ENCODE data around the gene MAD2L2.
A peak's percentile ranks its signal among the peaks of the same experiment; 100 is the strongest.

The MAD2L2 gene

DNA sequence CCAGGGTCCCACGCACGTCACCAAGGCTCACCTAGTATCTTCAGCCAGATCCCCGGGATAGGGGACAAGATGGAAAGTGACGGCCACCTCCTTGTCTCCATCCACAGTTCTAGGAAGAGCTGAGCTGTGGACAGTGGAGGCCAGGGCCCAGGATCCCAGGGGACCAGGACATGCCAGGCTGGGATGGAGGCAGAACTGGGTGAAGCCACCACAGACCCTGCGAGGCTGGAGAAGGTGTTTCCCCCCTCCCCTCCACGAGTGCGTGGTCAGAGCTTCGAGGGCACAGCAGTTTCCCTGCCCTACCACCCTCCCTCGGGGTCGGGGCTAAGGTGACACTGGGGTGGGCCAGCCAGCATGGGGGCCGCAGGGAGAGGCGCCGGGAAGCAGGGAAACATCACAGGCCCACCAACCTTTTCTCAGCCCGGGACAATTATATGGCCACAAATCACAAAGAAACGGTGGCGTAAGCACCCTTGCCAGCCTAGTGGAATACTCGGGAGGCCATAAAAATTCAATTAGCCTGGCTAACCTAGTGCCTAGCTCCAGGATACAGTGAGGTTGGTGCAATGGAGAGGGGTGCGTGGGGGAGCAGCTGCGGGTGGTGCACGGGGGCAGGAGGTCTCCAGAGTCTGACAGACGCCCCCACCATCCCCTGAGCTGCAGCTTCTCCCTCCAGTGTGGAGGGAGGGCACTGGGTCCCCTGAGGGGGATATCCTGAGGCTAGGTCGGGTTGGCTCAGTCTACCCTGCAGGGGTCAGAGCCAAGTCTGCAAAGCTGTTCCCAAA is 23.9 kb upstream of the MAD2L2 start:
- no peak for DNase-seq (ENCODE audit: low read depth)

DNA sequence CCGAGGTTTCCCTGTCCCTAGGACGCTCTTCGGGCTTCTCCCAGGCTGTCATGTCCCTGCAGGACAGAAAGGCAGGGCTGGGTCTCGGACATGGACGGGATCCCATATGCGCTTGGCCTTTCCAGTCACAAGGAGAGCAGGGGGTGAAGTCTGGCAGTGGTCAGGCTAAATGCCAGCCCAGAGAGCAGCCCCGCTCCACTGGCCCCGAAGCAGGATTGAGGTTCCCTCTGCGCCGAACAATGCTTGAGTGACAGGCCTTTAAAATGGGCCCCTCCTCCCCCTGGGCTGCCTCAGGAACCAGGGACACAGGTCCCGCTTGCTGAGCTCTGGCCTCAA is 23.2 kb upstream of the MAD2L2 start:
- DNase-seq (ENCODE audit: low read depth), result no peak

DNA sequence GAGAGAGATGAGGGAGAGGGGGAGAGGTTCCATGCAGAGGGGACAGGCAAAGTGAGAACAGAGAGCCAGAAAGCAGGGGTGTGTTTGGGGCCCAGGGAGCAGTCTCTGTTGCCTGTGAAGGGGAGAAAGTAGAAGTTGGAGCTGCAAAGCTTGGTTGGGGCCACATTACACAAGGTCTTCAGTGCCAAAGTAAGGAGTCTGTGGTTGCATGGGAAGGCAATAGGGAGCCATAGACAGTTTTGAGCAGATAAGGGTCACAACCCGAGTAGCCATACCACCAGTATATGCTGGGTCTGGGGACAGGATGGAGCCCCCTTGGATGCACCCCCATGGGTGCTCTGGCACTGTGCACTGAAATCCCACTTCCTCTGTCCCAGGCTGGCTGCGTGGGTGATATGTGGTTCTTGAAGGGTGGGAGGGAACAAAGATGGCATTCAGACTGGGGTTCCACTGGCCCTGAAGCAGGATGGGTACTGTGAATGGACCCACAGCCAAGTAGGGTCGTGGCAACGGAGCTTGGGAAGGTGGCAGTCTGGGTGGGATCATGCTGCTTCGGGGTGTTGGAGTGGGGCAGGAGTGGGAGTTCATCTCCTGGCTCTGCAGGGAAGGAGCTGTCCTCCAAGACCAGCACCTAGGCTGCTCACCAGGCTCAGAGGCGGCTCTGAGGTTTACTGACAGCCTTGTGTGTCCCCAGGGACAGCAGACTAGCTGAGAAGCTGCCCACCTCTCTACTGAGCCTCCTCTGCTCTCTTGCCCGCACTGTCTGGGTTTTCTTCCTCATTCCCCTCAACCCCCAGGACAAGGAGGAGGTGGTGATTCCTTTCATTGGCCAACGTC is 22.6 kb upstream of the MAD2L2 start:
- DNase-seq (ENCODE audit: low read depth), result no peak

DNA sequence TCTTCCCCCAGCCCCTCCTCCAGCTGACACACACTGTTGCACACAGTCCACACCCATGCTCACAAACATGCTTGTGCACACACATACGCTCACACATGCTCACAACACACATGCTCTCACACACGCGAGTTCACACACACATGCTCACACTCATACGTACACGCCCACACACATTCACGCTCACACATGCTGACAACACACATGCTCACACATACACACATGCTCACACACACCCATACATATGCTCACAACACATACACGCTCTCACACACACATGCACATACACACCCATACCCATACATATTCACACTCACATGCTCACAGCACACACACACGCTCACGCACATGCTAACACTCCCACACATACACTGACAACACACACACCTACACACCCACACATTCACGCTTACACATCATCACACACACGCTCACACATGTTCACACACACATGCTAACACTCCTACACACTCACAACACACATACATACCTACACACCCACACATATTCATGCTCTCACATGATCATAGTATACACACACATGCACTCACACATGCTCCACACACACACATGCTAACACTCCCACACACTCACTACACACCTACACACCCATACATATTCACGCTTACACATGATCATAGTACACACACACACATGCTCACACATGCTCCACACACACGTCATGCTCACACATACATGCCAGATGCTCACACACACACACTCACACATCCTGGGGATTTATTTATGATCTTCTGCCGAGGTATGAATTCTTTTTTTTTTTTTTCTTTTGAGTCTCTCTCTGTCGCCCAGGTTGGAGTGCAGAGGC is 21.2 kb upstream of the MAD2L2 start:
- no peak for DNase-seq (ENCODE audit: low read depth)

DNA sequence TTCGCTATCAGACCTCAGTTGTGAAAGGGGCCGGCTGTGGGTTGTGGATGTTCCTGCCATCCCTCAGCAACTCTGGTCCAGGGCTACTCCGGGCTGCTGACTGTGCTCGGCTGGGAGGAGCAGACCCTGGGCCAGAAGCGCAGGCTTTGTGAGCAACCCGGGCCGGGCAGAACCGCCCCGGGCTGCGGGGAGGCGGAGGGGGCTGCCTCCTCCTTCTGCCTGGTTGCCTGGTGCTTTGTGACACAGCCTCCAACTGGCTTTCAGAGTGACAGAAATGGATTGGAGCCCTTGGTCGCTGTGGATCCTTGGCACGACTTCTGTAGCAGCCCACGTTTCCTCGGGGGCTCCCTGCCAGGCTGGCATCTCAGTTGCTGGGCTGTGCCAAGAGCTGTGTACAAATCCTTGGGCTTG is 20.6 kb upstream of the MAD2L2 start:
- no peak for DNase-seq (ENCODE audit: low read depth)

DNA sequence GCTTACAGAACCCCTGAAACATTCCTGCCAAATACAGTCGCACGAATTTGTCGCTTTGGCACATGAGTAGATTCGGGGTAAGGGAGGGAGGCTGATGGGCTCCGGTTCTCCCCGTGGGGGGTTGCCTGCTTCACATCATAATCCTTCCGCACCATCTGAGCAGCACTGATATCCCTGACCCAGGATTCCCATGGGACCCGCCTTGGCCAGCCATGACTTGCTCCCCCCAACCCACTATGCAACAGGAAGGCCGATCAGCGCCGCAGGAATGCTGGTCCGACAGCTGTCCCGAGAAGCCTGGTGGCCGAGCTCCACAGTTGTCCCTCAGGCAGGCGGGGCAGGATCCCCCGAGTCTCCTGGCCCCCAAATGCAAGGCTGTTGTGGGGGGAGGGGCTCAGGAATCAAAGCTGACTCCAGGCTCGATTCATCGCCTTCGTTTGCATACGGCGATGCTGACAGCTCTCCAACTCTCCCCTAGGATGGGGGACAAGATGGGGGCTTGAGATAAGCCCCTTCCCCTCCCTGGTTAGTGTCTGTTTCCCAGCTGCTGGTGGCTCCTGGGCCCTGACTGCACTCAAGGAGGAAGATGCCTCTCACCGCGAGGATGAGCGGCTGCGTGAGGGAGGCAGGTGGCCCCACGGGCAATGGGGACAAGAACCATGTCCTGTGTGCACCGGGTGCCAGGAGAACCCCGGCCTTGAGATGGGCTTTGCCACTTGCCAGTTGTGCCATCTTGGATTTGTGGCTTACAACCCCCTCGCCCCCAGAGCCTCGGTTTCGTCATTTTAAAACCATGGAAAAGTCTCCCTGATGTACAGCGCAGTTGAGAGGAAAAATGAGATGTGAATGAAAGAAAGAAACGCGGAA is 19.9 kb upstream of the MAD2L2 start:
- no peak for DNase-seq (ENCODE audit: low read depth)

DNA sequence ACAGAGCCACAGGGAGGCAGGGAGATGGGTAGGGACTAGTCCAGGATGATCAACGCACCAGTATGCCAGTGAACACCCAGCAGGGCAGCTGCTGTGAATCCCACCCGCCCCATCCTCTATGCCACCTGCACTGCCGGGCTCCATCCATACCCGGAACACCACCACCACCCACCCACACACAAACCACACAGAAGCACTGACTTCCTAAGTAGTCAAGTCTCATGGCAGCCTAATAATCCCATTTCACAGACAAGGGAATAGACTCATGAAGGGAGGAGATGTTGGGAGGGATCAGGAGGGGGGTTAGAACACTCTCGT is 16.9 kb upstream of the MAD2L2 start:
- no peak for DNase-seq (ENCODE audit: low read depth)

DNA sequence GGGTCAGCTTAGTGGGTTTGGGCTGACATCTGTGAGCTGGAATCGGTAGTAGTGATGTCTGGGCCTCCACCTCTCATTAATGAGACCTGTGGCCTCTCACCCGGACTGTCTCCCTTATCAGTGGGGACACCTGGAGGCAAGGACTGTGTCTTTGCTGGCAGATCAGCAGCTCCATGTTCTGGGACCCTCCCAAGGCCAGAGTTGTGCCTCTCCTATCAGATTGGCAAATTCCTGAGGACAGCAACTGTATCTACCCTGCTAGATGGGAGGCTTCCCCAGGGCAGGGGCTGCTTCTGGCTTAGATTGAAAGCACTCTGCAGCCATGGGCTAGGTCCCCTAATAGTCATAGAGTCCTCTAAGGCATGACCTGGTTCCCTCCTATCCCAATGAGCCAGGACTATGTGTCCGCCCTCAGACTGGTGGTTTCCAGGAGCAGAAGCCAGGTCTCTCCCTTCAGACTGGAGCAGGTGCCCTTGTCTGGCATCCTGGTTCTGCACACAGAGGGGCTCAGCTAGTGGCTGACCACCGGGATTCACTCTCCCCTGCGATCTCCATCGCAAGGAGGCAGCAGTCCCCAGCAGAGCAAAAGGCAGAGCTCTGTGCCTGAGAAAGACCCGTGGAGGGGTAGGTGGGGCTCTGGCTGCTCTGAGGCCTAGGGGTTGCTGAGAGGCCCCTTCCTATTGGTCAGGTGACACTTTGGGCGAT is 16.4 kb upstream of the MAD2L2 start:
- no peak for DNase-seq (ENCODE audit: low read depth)

DNA sequence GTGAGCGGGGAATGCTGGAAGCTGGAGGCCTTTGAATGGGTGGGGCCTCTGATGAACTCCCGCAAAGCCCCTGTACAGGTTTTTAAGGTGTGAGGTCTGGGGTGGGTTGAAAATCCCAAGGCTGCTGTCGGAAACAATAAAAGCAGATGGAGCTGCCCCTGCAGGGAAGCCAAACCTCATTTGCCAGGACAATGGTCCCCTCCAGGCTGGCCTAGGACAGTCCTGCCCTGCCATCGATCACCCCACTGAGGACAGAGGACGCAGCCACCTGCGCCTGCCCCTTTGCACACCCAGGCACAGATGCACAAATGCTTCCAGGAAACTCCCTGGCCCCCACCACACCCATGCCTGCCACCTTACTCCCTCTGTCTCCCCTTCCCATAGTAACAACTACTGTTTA is 14.9 kb upstream of the MAD2L2 start:
- no peak for DNase-seq (ENCODE audit: low read depth)

DNA sequence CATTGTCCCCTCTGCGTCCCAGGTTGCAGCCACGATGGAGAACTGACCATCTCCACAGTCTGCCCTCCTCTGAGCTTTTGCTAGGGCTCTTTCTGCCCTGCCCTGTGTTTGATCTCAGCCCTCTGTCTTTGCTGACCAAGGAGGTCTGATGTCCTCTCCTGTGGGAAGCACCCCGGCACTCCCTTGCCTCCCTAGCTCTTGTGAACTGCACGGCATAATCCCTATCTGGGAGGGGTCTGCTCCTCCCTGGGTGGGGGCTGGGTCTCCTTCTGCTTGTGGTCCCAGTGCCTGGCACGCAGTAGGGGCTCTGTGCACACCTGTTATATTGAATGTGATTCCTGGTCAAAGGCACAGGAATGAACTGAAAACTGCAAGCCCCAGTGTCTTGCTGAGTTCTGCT is 13.0 kb upstream of the MAD2L2 start:
- DNase-seq (ENCODE audit: low read depth), result no peak

DNA sequence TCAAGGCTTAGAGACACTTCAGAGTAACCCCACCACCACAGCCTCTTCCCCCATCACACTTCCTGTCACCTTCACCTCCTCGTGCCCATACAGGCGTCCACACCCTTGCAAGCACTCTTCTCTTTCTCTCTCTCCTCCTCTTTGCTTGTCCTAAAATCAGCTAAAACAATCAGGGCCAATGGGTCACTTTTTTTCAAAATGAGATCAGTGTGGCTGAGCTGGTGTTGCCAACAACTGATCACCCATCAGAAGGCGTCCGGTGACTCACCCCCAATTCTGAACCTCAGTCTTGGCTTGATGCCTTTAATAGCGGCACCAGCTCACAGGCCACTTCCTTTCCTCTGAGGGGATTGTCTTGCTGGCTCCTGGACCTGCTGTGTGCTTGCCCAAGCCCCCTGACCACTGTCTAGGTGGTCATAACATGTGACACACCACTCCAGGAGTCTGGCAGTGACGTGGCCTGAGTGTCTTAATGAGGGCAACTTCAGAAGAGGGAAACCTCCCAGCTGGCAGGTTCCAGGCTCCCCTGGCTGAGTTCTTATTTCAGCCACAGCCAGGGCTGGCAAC is 12.2 kb upstream of the MAD2L2 start:
- DNase-seq (ENCODE audit: low read depth), result peak; percentile 19

DNA sequence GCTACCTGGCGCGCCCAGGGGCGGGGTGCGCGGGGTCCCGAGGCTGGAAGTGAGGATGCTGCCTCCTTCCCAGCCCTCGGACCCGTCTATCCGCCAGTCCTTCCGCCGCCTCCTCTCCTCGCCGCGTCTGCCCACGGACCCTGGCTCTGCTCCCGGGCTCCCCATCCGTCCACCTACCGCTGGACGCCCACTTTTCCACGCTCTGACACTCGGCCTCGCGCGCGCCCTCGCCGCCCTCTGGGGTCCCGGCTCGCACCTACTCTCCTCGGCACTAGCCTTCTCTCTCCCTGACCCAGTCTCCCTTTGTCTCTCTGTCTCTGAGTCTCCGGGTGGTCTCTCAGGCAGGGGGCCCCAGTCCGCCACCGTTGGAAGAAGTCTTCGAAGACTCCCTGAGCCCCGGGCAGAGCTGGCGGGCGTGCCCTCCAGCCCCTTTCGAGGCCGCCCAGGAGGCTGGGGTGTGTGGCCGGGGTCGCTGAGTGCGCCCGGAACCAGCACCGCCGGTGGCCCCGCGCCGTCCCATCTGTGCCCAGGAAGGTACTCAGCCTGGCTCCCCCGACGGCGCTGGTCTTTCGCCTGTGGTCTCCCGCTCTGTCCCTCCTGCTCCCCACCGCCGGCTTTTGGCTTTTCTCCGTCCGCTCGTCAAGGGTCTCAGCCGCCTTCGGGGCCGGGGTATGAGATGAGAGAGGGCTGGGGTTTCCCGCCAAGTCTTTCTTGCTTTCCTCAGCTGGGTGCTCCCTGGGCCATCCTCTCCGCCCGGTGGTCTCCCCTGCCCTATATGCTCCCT is 11.2 kb upstream of the MAD2L2 start:
- no peak for DNase-seq (ENCODE audit: low read depth)

DNA sequence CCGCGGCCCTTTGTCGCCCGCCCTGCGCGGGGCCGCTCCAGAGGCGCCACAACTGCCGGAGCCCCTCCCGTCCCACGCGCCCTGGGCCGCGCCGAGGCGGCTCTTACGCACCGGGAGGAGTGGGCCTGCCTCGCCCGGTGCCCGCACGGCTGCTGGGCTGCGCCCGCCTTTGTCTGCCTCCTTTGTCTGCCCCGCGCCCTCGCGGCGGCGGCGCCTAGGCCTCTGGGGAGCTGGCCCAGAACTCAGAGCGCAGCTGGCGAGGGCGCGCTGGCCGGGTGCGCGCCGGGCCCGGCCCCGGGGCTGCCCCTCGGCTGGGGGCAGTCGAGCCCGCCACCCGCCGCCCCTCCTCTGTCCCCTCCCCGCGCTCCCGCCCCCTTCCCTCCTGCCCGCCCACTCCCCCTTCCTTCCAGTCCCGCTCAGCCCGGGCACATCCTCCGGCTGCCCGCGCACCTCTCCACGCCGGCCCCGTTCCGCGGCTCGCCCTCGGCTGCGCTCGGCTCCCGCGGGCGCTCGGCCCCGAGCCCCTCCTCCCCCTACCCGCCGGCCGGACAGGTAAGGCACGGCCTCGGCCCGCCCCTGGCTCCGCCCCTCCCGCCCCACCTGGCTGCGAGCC is 10.5 kb upstream of the MAD2L2 start, which contains the start of gene DRAXIN:
Gene DRAXIN, plus strand, starts transcription at position 409 of the 613 bp plus-strand sequence. CDS start 14,549 bp downstream, outside the sequence.
- DNase-seq (ENCODE audit: low read depth), result no peak

DNA sequence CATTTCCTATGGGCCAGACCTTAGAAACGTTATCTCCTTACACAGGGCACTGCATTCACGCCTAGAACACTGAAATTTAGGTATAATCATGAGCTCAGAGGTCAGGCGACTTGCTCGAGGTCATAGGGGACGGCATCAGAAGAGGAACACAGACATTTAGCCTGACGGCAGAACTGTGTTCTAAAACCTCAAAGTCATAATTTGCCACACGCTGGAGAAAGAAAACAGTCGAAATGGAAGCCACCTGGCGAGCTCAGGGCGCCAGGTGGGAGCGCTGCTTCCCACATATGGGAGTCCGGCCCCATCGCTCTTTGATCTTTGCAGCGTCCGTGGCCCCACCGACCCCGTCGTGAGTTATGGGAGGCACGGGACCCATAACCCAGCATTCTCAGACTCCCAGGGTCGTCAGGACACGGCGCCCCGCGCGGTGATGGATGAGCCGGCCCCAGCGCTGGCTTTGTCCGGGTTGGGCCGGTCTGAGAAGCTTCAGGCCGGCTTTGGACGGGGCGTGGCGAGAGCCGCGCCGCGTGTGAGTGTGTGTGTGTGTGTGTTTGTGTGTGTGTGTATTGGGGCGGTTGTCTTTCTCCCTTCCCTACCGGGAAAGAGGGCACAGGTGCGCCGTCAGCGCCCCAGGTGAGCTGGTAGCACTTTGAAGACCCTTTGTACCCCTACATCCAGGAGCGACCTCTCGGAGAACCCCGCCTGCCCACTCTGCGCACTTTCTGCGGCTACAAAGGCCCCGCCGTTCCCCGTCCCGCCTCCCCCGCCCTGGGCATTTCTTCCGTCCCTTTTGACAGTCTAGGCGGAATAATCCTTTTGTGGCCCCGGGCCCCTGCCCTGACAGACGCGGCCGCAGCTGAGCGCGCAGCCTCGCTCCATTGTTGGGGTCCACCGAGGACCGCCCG is 9.7 kb upstream of the MAD2L2 start:
- DNase-seq (ENCODE audit: low read depth), result no peak

DNA sequence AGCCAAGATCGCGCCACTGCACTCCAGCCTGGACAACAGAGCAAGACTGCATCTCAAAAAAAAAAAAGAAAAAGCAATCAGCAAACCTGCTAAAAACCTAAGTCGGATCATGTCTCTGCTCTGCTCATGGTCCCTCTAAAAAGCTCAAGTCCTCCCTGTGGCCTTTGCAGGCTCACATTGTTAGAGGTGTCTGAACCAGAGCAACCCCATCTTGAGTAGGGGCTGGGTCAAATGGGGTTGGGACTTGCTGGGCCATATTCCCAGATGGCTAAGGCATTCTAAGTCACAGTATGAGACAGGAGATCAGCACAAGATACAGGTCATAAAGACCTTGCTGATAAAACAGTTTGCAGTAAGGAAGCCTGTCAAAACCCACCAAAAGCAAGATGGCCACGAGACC is 7.6 kb upstream of the MAD2L2 start:
- DNase-seq (ENCODE audit: low read depth), result no peak

DNA sequence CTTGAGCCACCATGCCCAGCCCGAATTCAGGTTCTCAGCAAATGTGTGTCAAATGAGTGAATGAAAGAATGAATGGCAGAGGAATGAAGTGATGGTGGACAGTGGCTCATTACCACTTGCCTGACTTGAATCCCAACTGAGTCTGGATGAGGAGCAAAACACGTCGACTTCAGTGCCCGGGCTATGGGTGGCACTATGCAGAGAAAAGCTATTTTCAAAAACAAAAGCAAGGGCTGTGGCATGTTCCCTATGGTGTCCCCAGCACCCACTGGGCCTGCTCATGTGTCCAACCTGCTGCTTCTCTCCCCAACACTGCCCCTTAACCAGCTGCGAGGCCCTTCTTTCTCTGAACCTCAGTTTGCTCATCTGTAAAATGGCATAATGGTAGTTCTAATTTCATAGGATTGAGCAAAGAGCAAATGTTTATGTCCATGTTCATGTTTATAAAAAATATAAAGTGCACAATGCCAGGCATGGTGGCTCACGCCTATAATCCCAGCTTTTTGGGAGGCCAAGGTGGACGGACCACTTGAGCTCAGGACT is 4.3 kb upstream of the MAD2L2 start:
- no peak for DNase-seq (ENCODE audit: low read depth)

DNA sequence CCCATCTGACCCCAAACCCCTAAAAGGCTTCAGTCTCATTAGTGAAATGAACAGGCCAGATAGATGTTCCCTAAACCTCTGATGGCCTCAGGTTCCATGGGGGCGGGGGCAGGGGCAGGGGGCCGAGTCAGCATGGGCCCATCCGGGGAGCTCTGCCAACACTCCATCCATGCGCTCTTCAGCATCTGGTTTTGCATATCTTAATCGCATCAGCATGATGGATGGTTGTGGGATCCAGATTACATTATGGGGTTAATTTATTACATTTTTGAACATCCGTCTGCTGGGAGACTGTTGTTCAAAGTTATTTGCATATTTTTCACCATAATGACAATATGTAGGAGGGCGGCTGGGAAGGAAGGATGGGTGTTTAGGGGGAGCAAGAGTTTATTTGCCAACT is 3.1 kb upstream of the MAD2L2 start:
- no peak for DNase-seq (ENCODE audit: low read depth)

DNA sequence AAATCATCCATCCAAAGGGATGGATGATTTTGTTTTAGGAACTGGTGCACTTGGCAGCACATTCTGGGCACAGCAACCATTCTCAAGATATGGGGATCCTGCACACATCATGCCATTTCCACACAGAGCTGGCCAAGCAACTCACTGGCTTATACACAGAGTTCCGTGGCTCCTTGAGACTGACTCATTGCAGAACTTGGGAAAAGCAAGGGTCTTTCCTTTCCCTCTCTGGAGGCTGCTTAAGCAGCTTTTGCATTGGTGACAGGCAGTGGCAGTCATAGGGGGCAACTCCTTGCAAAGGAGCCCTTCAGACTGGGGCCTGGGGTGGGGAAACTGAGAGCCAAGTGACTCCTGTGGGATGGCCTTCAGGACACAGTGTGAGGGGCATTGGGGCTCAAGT is 1.9 kb upstream of the MAD2L2 start:
- DNase-seq (ENCODE audit: low read depth), result no peak
